K562 (cell line): Measurements from ENCODE around the gene FABP3. TPM values are rescaled to one million over a fixed set of nuclear protein-coding genes. Genes with fewer than 3 reads are reported as not detected.

Experiments used
- ATF7 ChIP-seq: fragments of 450-650 bp; IDR thresholded peaks from 2 replicates; pipeline ENCODE4 v1.7.1; 2014; ENCODE audit warnings: mild to moderate bottlenecking, moderate library complexity
- CBFA2T3 ChIP-seq: fragments of 450-650 bp; IDR thresholded peaks from 2 replicates; pipeline ENCODE4 v1.6.1; 2017
- CHD1 ChIP-seq: fragments of 200-600 bp; sonication (generic); IDR thresholded peaks from one replicate; pipeline ENCODE4 v1.6.1; 2012; ENCODE audit warnings: mild to moderate bottlenecking, moderate library complexity, low read length, inconsistent platforms
- DMBX1 ChIP-seq: fragments of 250-450 bp; sonication (Bioruptor Pico); IDR thresholded peaks from 2 replicates; pipeline ENCODE4 v1.8.0; 2022; ENCODE audit warnings: inconsistent platforms, mild to moderate bottlenecking, moderate library complexity, borderline replicate concordance
- DNMT1 ChIP-seq: fragments of 450-650 bp; IDR thresholded peaks from 2 replicates; pipeline ENCODE4 v1.6.1; 2016; ENCODE audit warnings: antibody characterized with exemption, mild to moderate bottlenecking
- ERF ChIP-seq: fragments of 450-650 bp; formaldehyde crosslinking; IDR thresholded peaks from 2 replicates; pipeline ENCODE4 v1.4.0; 2020; ENCODE audit warnings: mild to moderate bottlenecking, mixed read lengths
- NCOR1 ChIP-seq: fragments of 450-650 bp; IDR thresholded peaks from 2 replicates; pipeline ENCODE4 v1.6.1; 2016; ENCODE audit warnings: mild to moderate bottlenecking, moderate library complexity
- PCBP2 ChIP-seq: fragments of 200-400 bp; formaldehyde crosslinking; IDR thresholded peaks from 2 replicates; pipeline ENCODE4 v1.6.1; 2018; ENCODE audit warnings: low read length, low read depth, mild to moderate bottlenecking, moderate library complexity; ENCODE audit not compliant: poor library complexity, severe bottlenecking
- RB1 ChIP-seq: fragments of 450-650 bp; IDR thresholded peaks from 2 replicates; pipeline ENCODE4 v1.6.1; 2017; ENCODE audit warnings: low read depth, mild to moderate bottlenecking
- RBM39 ChIP-seq: fragments of 200-400 bp; formaldehyde crosslinking; optimal IDR thresholded peaks from 2 replicates; pipeline ENCODE3; 2018; ENCODE audit warnings: low read depth, low read length
- SMARCA5 ChIP-seq: fragments of 450-650 bp; IDR thresholded peaks from 2 replicates; pipeline ENCODE4 v1.6.1; 2016
- SREBF2 ChIP-seq: sonication (generic); formaldehyde crosslinking; IDR thresholded peaks from 2 replicates; pipeline ENCODE4 v1.4.0; 2020; ENCODE audit warnings: mild to moderate bottlenecking, missing genetic modification reagents
- STAT5B ChIP-seq: fragments of 250-450 bp; sonication (Bioruptor Pico); IDR thresholded peaks from 2 replicates; pipeline ENCODE4 v1.8.0; 2021; ENCODE audit warnings: mild to moderate bottlenecking, inconsistent platforms
- ZBTB17 ChIP-seq: fragments of 450-650 bp; formaldehyde crosslinking; IDR thresholded peaks from 2 replicates; pipeline ENCODE4 v1.4.0; 2020; ENCODE audit warnings: mild to moderate bottlenecking
- ZKSCAN8 ChIP-seq: fragments of 200-800 bp; sonication (Bioruptor generic); IDR thresholded peaks from 2 replicates; pipeline ENCODE4 v1.6.1; 2016; ENCODE audit warnings: missing genetic modification characterization, missing compliant biosample characterization
- ZNF561 ChIP-seq: fragments of 450-650 bp; formaldehyde crosslinking; conservative IDR thresholded peaks from 2 replicates; pipeline ENCODE4 v1.4.0; 2020; ENCODE audit warnings: mild to moderate bottlenecking, moderate library complexity
- ZNF778 ChIP-seq: fragments of 450-650 bp; formaldehyde crosslinking; IDR thresholded peaks from 2 replicates; pipeline ENCODE4 v1.4.0; 2020; ENCODE audit warnings: mild to moderate bottlenecking, moderate library complexity
- polyA plus RNA-seq, 8 experiments: library from polyadenylated mRNA; depleted of rRNA in 4 of 8; stranded (reverse) in 5 of 8; unstranded in 3 of 8; fragments of >200 nt; fragmentation: Nextera tagmentation in 2 of 8; fragmentation: Illumina TruSeq in 1 of 8; extraction: Ambion mirVana in 2 of 8; extraction: Trizol in 1 of 8; gene quantifications; 2 replicates each; pipeline versions ENCODE4 v1.2.1 to v1.2.3, GENCODE V29; 2011 to 2014; ENCODE audit warnings: inconsistent platforms in 1 of 8, missing spikeins in 1 of 8
- total RNA-seq, 7 experiments: library from RNA; depleted of rRNA in 6 of 7; stranded (reverse); fragments of >200 nt in 6 of 7; fragmentation: Illumina TruSeq in 2 of 7; extraction: Trizol in 2 of 7; gene quantifications; 2 replicates each; pipeline versions ENCODE4 v1.2.1 to v1.2.3, GENCODE V29; 2011 to 2021; ENCODE audit warnings: low replicate concordance in 1 of 7
- TF ChIP-seq, protein P1 (sequence below): fragments of 450-650 bp; formaldehyde crosslinking; IDR thresholded peaks from 2 replicates; pipeline ENCODE4 v1.4.0; 2020; ENCODE audit warnings: mild to moderate bottlenecking, moderate library complexity
- TF ChIP-seq, protein P2 (sequence below): sonication (generic); formaldehyde crosslinking; IDR thresholded peaks from 2 replicates; pipeline ENCODE4 v1.8.1; 2023; ENCODE audit warnings: mild to moderate bottlenecking, missing genetic modification reagents, moderate library complexity
- TF ChIP-seq, protein P3 (sequence below), 2 experiments: fragments of 200-800 bp in 1 of 2; sonication (Bioruptor generic) in 1 of 2; sonication (generic) in 1 of 2; formaldehyde crosslinking in 1 of 2; IDR thresholded peaks in 1 of 2; conservative IDR thresholded peaks in 1 of 2; 2 replicates each; pipeline versions ENCODE4 v1.5.0 to v1.6.1; 2016 to 2020; ENCODE audit warnings: missing compliant biosample characterization in 1 of 2, missing genetic modification characterization in 1 of 2, missing genetic modification reagents in 1 of 2
- TF ChIP-seq, protein P4 (sequence below): fragments of 250-450 bp; sonication (Bioruptor Pico); IDR thresholded peaks from 2 replicates; pipeline ENCODE4 v1.4.0; 2020; ENCODE audit warnings: mild to moderate bottlenecking
- TF ChIP-seq, protein P5 (sequence below), 2 experiments: IDR thresholded peaks; 2 replicates each; pipeline ENCODE4 v1.6.1; 2012; ENCODE audit warnings: improper control_type of control experiment in 2 of 2, low read depth in 2 of 2, low read length in 2 of 2, borderline replicate concordance in 1 of 2

Gene FABP3
- total and polyA plus RNA-seq, 9 of the 15 experiments (the other 6 are each of a cell fraction or from before 2014, with no cell fraction given): 0.22 TPM; not detected in 8

DNA sequence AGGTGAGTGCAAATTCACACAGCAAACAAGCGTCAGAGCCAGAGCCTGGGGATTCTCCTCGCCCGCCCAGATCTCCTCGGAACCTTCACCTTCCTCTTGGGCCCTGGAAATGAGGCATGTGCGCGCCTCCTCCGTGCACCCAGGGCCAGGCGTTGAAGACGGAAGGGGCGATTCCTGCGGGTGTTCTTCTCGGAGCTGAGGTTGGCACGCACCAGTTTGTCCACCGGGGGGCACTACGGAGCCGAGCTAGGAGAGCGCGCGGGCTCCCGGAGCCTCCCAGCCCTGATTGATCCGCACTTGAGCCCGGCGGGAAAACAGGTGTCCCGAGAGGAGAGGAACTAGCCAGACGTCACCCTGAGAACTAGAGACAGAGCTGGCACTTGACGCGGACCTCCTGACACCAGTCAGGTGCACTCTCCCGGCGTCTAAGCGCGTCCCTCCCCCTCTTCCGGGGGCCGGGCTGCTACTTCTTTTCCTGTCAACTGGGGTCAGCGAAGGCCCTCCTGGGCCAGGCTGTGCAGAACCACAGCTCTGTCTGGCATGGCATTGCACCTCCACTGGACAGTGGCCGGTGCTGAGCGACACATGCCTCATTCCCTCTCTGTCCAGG lies 21.8 kb upstream of the FABP3 start (continued):
- TF ChIP-seq, protein P1, sequence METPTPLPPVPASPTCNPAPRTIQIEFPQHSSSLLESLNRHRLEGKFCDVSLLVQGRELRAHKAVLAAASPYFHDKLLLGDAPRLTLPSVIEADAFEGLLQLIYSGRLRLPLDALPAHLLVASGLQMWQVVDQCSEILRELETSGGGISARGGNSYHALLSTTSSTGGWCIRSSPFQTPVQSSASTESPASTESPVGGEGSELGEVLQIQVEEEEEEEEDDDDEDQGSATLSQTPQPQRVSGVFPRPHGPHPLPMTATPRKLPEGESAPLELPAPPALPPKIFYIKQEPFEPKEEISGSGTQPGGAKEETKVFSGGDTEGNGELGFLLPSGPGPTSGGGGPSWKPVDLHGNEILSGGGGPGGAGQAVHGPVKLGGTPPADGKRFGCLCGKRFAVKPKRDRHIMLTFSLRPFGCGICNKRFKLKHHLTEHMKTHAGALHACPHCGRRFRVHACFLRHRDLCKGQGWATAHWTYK: peak; percentile 41; the same call in 1 of the 2 replicates
- TF ChIP-seq, protein P2, sequence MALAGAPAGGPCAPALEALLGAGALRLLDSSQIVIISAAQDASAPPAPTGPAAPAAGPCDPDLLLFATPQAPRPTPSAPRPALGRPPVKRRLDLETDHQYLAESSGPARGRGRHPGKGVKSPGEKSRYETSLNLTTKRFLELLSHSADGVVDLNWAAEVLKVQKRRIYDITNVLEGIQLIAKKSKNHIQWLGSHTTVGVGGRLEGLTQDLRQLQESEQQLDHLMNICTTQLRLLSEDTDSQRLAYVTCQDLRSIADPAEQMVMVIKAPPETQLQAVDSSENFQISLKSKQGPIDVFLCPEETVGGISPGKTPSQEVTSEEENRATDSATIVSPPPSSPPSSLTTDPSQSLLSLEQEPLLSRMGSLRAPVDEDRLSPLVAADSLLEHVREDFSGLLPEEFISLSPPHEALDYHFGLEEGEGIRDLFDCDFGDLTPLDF (CRISPR knock-in tag): peak; percentile 56; the same call in 1 of the 2 replicates
- TF ChIP-seq, protein P3, sequence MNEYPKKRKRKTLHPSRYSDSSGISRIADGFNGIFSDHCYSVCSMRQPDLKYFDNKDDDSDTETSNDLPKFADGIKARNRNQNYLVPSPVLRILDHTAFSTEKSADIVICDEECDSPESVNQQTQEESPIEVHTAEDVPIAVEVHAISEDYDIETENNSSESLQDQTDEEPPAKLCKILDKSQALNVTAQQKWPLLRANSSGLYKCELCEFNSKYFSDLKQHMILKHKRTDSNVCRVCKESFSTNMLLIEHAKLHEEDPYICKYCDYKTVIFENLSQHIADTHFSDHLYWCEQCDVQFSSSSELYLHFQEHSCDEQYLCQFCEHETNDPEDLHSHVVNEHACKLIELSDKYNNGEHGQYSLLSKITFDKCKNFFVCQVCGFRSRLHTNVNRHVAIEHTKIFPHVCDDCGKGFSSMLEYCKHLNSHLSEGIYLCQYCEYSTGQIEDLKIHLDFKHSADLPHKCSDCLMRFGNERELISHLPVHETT (CRISPR knock-in tag; conservative IDR thresholded peaks at IDR 0.05 in 1 of 2, IDR thresholded peaks at IDR 0.05 in 1 of 2): no peak
- TF ChIP-seq STAT5B (no peak), ZNF561 (CRISPR knock-in tag) (no peak), PCBP2 (no peak), ERF (CRISPR knock-in tag) (no peak), ZNF778 (CRISPR knock-in tag) (no peak), RB1 (peak; percentile 97), SMARCA5 (no peak), NCOR1 (no peak), ZKSCAN8 (no peak), ZBTB17 (CRISPR knock-in tag) (no peak), RBM39 (no peak), CHD1 (no peak), DNMT1 (no peak), CBFA2T3 (no peak), SREBF2 (no peak), DMBX1 (CRISPR knock-in tag) (no peak), ATF7 (peak; percentile 56; the same call in 1 of the 2 replicates)
- TF ChIP-seq, protein P4, sequence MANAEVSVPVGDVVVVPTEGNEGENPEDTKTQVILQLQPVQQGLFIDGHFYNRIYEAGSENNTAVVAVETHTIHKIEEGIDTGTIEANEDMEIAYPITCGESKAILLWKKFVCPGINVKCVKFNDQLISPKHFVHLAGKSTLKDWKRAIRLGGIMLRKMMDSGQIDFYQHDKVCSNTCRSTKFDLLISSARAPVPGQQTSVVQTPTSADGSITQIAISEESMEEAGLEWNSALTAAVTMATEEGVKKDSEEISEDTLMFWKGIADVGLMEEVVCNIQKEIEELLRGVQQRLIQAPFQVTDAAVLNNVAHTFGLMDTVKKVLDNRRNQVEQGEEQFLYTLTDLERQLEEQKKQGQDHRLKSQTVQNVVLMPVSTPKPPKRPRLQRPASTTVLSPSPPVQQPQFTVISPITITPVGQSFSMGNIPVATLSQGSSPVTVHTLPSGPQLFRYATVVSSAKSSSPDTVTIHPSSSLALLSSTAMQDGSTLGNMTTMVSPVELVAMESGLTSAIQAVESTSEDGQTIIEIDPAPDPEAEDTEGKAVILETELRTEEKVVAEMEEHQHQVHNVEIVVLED (CRISPR knock-in tag): no peak
- TF ChIP-seq, protein P5, sequence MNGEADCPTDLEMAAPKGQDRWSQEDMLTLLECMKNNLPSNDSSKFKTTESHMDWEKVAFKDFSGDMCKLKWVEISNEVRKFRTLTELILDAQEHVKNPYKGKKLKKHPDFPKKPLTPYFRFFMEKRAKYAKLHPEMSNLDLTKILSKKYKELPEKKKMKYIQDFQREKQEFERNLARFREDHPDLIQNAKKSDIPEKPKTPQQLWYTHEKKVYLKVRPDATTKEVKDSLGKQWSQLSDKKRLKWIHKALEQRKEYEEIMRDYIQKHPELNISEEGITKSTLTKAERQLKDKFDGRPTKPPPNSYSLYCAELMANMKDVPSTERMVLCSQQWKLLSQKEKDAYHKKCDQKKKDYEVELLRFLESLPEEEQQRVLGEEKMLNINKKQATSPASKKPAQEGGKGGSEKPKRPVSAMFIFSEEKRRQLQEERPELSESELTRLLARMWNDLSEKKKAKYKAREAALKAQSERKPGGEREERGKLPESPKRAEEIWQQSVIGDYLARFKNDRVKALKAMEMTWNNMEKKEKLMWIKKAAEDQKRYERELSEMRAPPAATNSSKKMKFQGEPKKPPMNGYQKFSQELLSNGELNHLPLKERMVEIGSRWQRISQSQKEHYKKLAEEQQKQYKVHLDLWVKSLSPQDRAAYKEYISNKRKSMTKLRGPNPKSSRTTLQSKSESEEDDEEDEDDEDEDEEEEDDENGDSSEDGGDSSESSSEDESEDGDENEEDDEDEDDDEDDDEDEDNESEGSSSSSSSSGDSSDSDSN (IDR thresholded peaks at IDR 0.05; ENCODE audit: borderline replicate concordance in 1 of 2, low read depth in 2 of 2, low read length in 2 of 2): no peak
